ENCODE data around the gene PSMB7.

PSMB7 gene

GRCh38 chr9:124349675-124350493, 65.4 kb downstream of the PSMB7 start:
- no peak overlapping the region for H3K4me3 ChIP-seq (ENCODE audit: low read depth, low read length)
- no peak for DNase-seq (ENCODE audit: low read depth)
- no peak for TF ChIP-seq CTCF (IDR thresholded peaks at IDR 0.05; ENCODE audit: control insufficient read depth, extremely low read depth, insufficient read depth)

GRCh38 chr9:124349267-124349666, 66.0 kb downstream of the PSMB7 start:
- H3K4me3 ChIP-seq (ENCODE audit: low read depth, low read length): no peak overlapping the region
- no peak for DNase-seq (ENCODE audit: low read depth)
- no peak for TF ChIP-seq CTCF (IDR thresholded peaks at IDR 0.05; ENCODE audit: control insufficient read depth, extremely low read depth, insufficient read depth)

- H3K4me3 ChIP-seq (ENCODE audit: low read depth, low read length): no peak overlapping the region
- no peak for DNase-seq (ENCODE audit: low read depth)
- TF ChIP-seq CTCF (IDR thresholded peaks at IDR 0.05; ENCODE audit: control insufficient read depth, extremely low read depth, insufficient read depth): no peak
Observed at GRCh38 chr9:124348831-124349230, 66.4 kb downstream of the PSMB7 start.

GRCh38 chr9:124348363-124348762, 66.9 kb downstream of the PSMB7 start:
- DNase-seq (ENCODE audit: low read depth): no peak
- no peak for TF ChIP-seq CTCF (IDR thresholded peaks at IDR 0.05; ENCODE audit: control insufficient read depth, extremely low read depth, insufficient read depth)
- no peak overlapping the region for H3K4me3 ChIP-seq (ENCODE audit: low read depth, low read length)

GRCh38 chr9:124347968-124348358, 67.3 kb downstream of the PSMB7 start:
- no peak for DNase-seq (ENCODE audit: low read depth)
- TF ChIP-seq CTCF (IDR thresholded peaks at IDR 0.05; ENCODE audit: control insufficient read depth, extremely low read depth, insufficient read depth): no peak

GRCh38 chr9:124347206-124347967, 67.9 kb downstream of the PSMB7 start:
- no peak overlapping the region for H3K4me3 ChIP-seq (ENCODE audit: low read depth, low read length)
- no peak for TF ChIP-seq CTCF (IDR thresholded peaks at IDR 0.05; ENCODE audit: control insufficient read depth, extremely low read depth, insufficient read depth)
- DNase-seq (ENCODE audit: low read depth): no peak

More at GRCh38 chr9:124347968-124348358, 67.3 kb downstream of the PSMB7 start:
- no peak overlapping the region for H3K4me3 ChIP-seq (ENCODE audit: low read depth, low read length)

Data from LNCaP clone FGC (cell line).